HEK293 (cell line): ENCODE data around the gene MYO1G.

ENCODE experiments used
- CTCF ChIA-PET: fragments of 350-600 bp; formaldehyde crosslinking; extraction: SDS; loops from one replicate; lab custom pipeline; 2021; ENCODE audit warnings: antibody characterized with exemption; lab: Yijun Ruan, JAX
- POLR2A ChIA-PET: fragments of 300-600 bp; formaldehyde crosslinking; extraction: SDS; loops from one replicate; lab custom pipeline; 2020; ENCODE audit warnings: antibody characterized with exemption, inconsistent platforms; lab: Yijun Ruan, JAX
- H3K27ac ChIP-seq: fragments of 200-500 bp; sonication (Bioruptor generic); 2 replicates; pipeline ENCODE4 v1.5.1; 2014; ENCODE audit warnings: low read depth, low read length, control low read depth, inconsistent platforms; ENCODE audit errors: extremely low read depth
- H3K36me3 ChIP-seq, 2 experiments: fragments of 200-500 bp in 1 of 2; sonication (Bioruptor generic) in 1 of 2; 1 replicate in 1 of 2; 2 replicates in 1 of 2; pipeline ENCODE4 v1.5.1; 2014 to 2017; ENCODE audit warnings: inconsistent platforms in 2 of 2, low read length in 2 of 2; ENCODE audit not compliant: control insufficient read depth in 2 of 2, insufficient read depth in 1 of 2
- H3K4me1 ChIP-seq: fragments of 200-500 bp; sonication (Bioruptor generic); 2 replicates; pipeline ENCODE4 v1.5.1; 2014; ENCODE audit warnings: mild to moderate bottlenecking, low read length, inconsistent platforms; ENCODE audit not compliant: control insufficient read depth, insufficient read depth
- H3K4me3 ChIP-seq: 2 replicates; pipeline ENCODE4 v1.5.1; 2011; ENCODE audit warnings: low read depth, mild to moderate bottlenecking, control low read depth, low read length, moderate library complexity
- H3K9me3 ChIP-seq: fragments of 200-500 bp; sonication (Bioruptor generic); 2 replicates; pipeline ENCODE4 v1.5.1; 2014; ENCODE audit warnings: low read depth, low read length, inconsistent platforms; ENCODE audit not compliant: control insufficient read depth, insufficient read depth
- KLF7 ChIP-seq: fragments of 450-650 bp; formaldehyde crosslinking; IDR thresholded peaks from 2 replicates; pipeline ENCODE4 v1.5.1; 2016; ENCODE audit warnings: missing biosample characterization, missing genetic modification characterization, borderline replicate concordance
- MZF1 ChIP-seq: fragments of 450-650 bp; formaldehyde crosslinking; IDR thresholded peaks from 2 replicates; pipeline ENCODE4 v1.5.1; 2017; ENCODE audit warnings: missing biosample characterization, missing genetic modification characterization, borderline replicate concordance
- PRDM1 ChIP-seq: fragments of 450-650 bp; formaldehyde crosslinking; IDR thresholded peaks from 2 replicates; pipeline ENCODE4; 2016; ENCODE audit warnings: missing biosample characterization, missing genetic modification characterization
- PRDM2 ChIP-seq: fragments of 450-650 bp; formaldehyde crosslinking; IDR thresholded peaks from 2 replicates; pipeline ENCODE4 v1.5.1; 2016; ENCODE audit warnings: missing biosample characterization, missing genetic modification characterization, borderline replicate concordance
- YY2 ChIP-seq: fragments of 450-650 bp; formaldehyde crosslinking; IDR thresholded peaks from 2 replicates; pipeline ENCODE4 v1.5.1; 2016; ENCODE audit warnings: missing biosample characterization, missing genetic modification characterization
- ZBTB21 ChIP-seq: fragments of 450-650 bp; formaldehyde crosslinking; IDR thresholded peaks from 2 replicates; pipeline ENCODE4 v1.5.1; 2017; ENCODE audit warnings: missing biosample characterization, missing genetic modification characterization
- ZBTB49 ChIP-seq: fragments of 450-650 bp; formaldehyde crosslinking; IDR thresholded peaks from 2 replicates; pipeline ENCODE4 v1.5.1; 2016; ENCODE audit warnings: missing biosample characterization, missing genetic modification characterization, low read depth
- ZNF140 ChIP-seq: fragments of 450-650 bp; formaldehyde crosslinking; IDR thresholded peaks from 2 replicates; pipeline ENCODE4 v1.5.1; 2016; ENCODE audit warnings: missing biosample characterization, missing genetic modification characterization
- ZNF223 ChIP-seq: fragments of 450-650 bp; formaldehyde crosslinking; IDR thresholded peaks from 2 replicates; pipeline ENCODE4 v1.5.1; 2016; ENCODE audit warnings: missing biosample characterization, missing genetic modification characterization
- ZNF280D ChIP-seq: fragments of 450-650 bp; formaldehyde crosslinking; IDR thresholded peaks from 2 replicates; pipeline ENCODE4 v1.5.1; 2016; ENCODE audit warnings: missing biosample characterization, missing genetic modification characterization
- ZNF324 ChIP-seq: fragments of 450-650 bp; formaldehyde crosslinking; IDR thresholded peaks from 2 replicates; pipeline ENCODE4 v1.5.1; 2016; ENCODE audit warnings: missing biosample characterization, missing genetic modification characterization
- ZNF37A ChIP-seq: fragments of 450-650 bp; IDR thresholded peaks from 2 replicates; pipeline ENCODE4 v1.5.1; 2018; ENCODE audit warnings: missing biosample characterization, missing genetic modification characterization
- ZNF416 ChIP-seq: fragments of 450-650 bp; formaldehyde crosslinking; IDR thresholded peaks from 2 replicates; pipeline ENCODE4 v1.5.1; 2016; ENCODE audit warnings: missing biosample characterization, missing genetic modification characterization
- ZNF488 ChIP-seq: fragments of 450-650 bp; formaldehyde crosslinking; IDR thresholded peaks from 2 replicates; pipeline ENCODE4 v1.5.1; 2016; ENCODE audit warnings: missing biosample characterization, missing genetic modification characterization
- ZNF549 ChIP-seq: fragments of 450-650 bp; IDR thresholded peaks from 2 replicates; pipeline ENCODE4 v1.5.1; 2018; ENCODE audit warnings: missing biosample characterization, missing genetic modification characterization, mild to moderate bottlenecking, inconsistent platforms, moderate library complexity
- ZNF558 ChIP-seq: fragments of 450-650 bp; formaldehyde crosslinking; IDR thresholded peaks from 2 replicates; pipeline ENCODE4 v1.5.1; 2016; ENCODE audit warnings: missing biosample characterization, missing genetic modification characterization
- ZNF596 ChIP-seq: fragments of 450-650 bp; IDR thresholded peaks from 2 replicates; pipeline ENCODE4 v1.5.0; 2018; ENCODE audit warnings: missing biosample characterization, mild to moderate bottlenecking, missing genetic modification characterization, moderate library complexity
- ZNF639 ChIP-seq: fragments of 450-650 bp; formaldehyde crosslinking; IDR thresholded peaks from 2 replicates; pipeline ENCODE4 v1.5.1; 2016; ENCODE audit warnings: missing biosample characterization, missing genetic modification characterization
- ZNF654 ChIP-seq: fragments of 450-650 bp; formaldehyde crosslinking; IDR thresholded peaks from 2 replicates; pipeline ENCODE4 v1.5.1; 2016; ENCODE audit warnings: low read depth, missing biosample characterization, missing genetic modification characterization
- ZNF658 ChIP-seq: fragments of 450-650 bp; formaldehyde crosslinking; IDR thresholded peaks from 2 replicates; pipeline ENCODE4; 2016; ENCODE audit warnings: missing biosample characterization, missing genetic modification characterization
- ZNF692 ChIP-seq: fragments of 450-650 bp; formaldehyde crosslinking; IDR thresholded peaks from 2 replicates; pipeline ENCODE4 v1.5.1; 2016; ENCODE audit warnings: missing biosample characterization, missing genetic modification characterization
- ZNF701 ChIP-seq: fragments of 450-650 bp; formaldehyde crosslinking; IDR thresholded peaks from 2 replicates; pipeline ENCODE4 v1.5.1; 2016; ENCODE audit warnings: missing biosample characterization, missing genetic modification characterization
- ZSCAN16 ChIP-seq: fragments of 450-650 bp; formaldehyde crosslinking; IDR thresholded peaks from 2 replicates; pipeline ENCODE4 v1.5.1; 2016; ENCODE audit warnings: missing biosample characterization, missing genetic modification characterization

MYO1G gene

GRCh38 chr7:45027774-45028114 is 48.9 kb upstream of the MYO1G start (continued):
- no peak for TF ChIP-seq ZBTB49
- no peak for TF ChIP-seq ZNF658
- no peak for TF ChIP-seq ZNF596
- no peak for TF ChIP-seq ZNF549 (tag by site-specific recombination)
- no peak for TF ChIP-seq KLF7 (tag by site-specific recombination)
- no peak for TF ChIP-seq ZNF692 (tag by site-specific recombination)
- no peak for TF ChIP-seq ZNF140
- no peak for TF ChIP-seq ZNF37A
- TF ChIP-seq ZNF701 (tag by site-specific recombination): no peak
- TF ChIP-seq ZNF416 (tag by site-specific recombination): no peak
- TF ChIP-seq MZF1: no peak
- TF ChIP-seq YY2 (tag by site-specific recombination): no peak
- TF ChIP-seq ZNF324: no peak
- TF ChIP-seq ZSCAN16 (tag by site-specific recombination): no peak

GRCh38 chr7:45026984-45027773 is 48.4 kb upstream of the MYO1G start:
- H3K36me3 ChIP-seq: peaks cover 0 to 3% of the 10 kb centered on the region in 2 experiments; a peak in 2 of 3 replicates
- TF ChIP-seq ZNF280D (tag by site-specific recombination) (no peak), ZNF488 (tag by site-specific recombination) (no peak), ZNF639 (tag by site-specific recombination) (no peak), PRDM2 (tag by site-specific recombination) (no peak), ZNF654 (tag by site-specific recombination) (no peak), PRDM1 (tag by site-specific recombination) (no peak), ZNF223 (tag by site-specific recombination) (no peak), ZBTB21 (tag by site-specific recombination) (no peak), ZNF558 (tag by site-specific recombination) (no peak)

More at GRCh38 chr7:45026984-45027773, 48.4 kb upstream of the MYO1G start:
- ChIA-PET POLR2A (interaction anchor here (1.3 kb wide), 1 partner anchor 26 kb away, joined by 4 read pairs; no protein-coding TSS in a partner anchor), CTCF (no interaction called here)
- H3K9me3 ChIP-seq: no peaks in the 10 kb centered on the region
- no peak overlapping the region for H3K4me3 ChIP-seq
- no peak overlapping the region for H3K27ac ChIP-seq
- no peaks in the 10 kb centered on the region for H3K4me1 ChIP-seq
